B cell (primary cell): ENCODE results near the gene PXN. TPM values are rescaled to one million over a fixed set of nuclear protein-coding genes. Genes with fewer than 3 reads are reported as not detected.
A peak's percentile ranks its signal among the peaks of the same experiment; 100 is the strongest.

Experiments used
- ATAC-seq: fragments of 200-7000 bp; cut with Tn5 transposase; one replicate; pipeline ENCODE4 v1.10.0; 2021; ENCODE audit warnings: low read depth, mild to moderate bottlenecking, moderate number of reproducible peaks, moderate library complexity
- CTCF ChIA-PET: fragments of 350-600 bp; sonication (Branson Sonifier 250); formaldehyde crosslinking; loops from one replicate; lab custom pipeline; 2021; ENCODE audit warnings: antibody characterized with exemption, inconsistent platforms; lab: Charles Lee
- POLR2A ChIA-PET: fragments of 350-600 bp; sonication (Branson Sonifier 250); formaldehyde crosslinking; loops from one replicate; lab custom pipeline; 2021; ENCODE audit warnings: antibody characterized with exemption; lab: Charles Lee
- DNase-seq: peaks from one replicate; pipeline ENCODE4 v3.0.0; 2013
- H2AFZ ChIP-seq: 2 replicates; pipeline ENCODE4 v1.6.1; 2012; ENCODE audit warnings: mild to moderate bottlenecking, low read depth, low read length; ENCODE audit not compliant: insufficient read depth, poor library complexity, severe bottlenecking
- H3K27ac ChIP-seq, 2 donors: 1 replicate in 1 of 2; 2 replicates in 1 of 2; pipeline ENCODE4 v1.5.1; 2012 to 2013; ENCODE audit warnings: low read length in 2 of 2, mild to moderate bottlenecking in 2 of 2, moderate library complexity in 1 of 2
- H3K27me3 ChIP-seq, 4 experiments: fragments of 200-600 bp in 1 of 4; sonication (generic) in 1 of 4; replicated peaks in 1 of 4; 1 replicate in 2 of 4; 2 replicates in 2 of 4; pipeline versions ENCODE4 v1.6.1 to v1.7.0; 2013 to 2016; ENCODE audit warnings: low read length in 3 of 4, mild to moderate bottlenecking in 2 of 4, mixed read lengths in 1 of 4, moderate library complexity in 1 of 4; ENCODE audit not compliant: insufficient read depth in 4 of 4, control insufficient read depth in 3 of 4; ENCODE audit errors: control extremely low read depth in 1 of 4
- H3K36me3 ChIP-seq, 2 experiments: replicated peaks in 1 of 2; 1 replicate in 1 of 2; 2 replicates in 1 of 2; pipeline versions ENCODE4 v1.6.1 to v1.7.1; 2013; ENCODE audit warnings: low read length in 1 of 2; ENCODE audit not compliant: insufficient read depth in 2 of 2, control insufficient read depth in 1 of 2; ENCODE audit errors: control extremely low read depth in 1 of 2, extremely low read depth in 1 of 2
- H3K4me1 ChIP-seq, 2 donors: fragments of 200-600 bp in 1 of 2; sonication (generic) in 1 of 2; 1 replicate in 1 of 2; 2 replicates in 1 of 2; pipeline versions ENCODE4 v1.5.1 to v1.6.1; 2013 to 2017; ENCODE audit warnings: low read length in 2 of 2; ENCODE audit not compliant: control insufficient read depth in 2 of 2, insufficient read depth in 2 of 2
- H3K4me2 ChIP-seq: replicated peaks from 2 replicates; pipeline ENCODE3; 2012; ENCODE audit warnings: mild to moderate bottlenecking, low read depth, low read length; ENCODE audit not compliant: poor library complexity, severe bottlenecking
- H3K4me3 ChIP-seq, 5 experiments: fragments of 200-600 bp in 1 of 5; sonication (generic) in 1 of 5; 1 replicate in 3 of 5; 2 replicates in 2 of 5; pipeline versions ENCODE4 v1.5.1 to v1.7.0; 2011 to 2016; ENCODE audit warnings: low read length in 4 of 5, mild to moderate bottlenecking in 4 of 5, low read depth in 2 of 5, control low read depth in 1 of 5, moderate library complexity in 1 of 5; ENCODE audit not compliant: insufficient read depth in 1 of 5; ENCODE audit errors: control extremely low read depth in 1 of 5, extremely low read depth in 1 of 5
- H3K79me2 ChIP-seq: fragments of 200-600 bp; sonication (generic); one replicate; pipeline ENCODE4 v1.6.0; 2016; ENCODE audit warnings: low read length; ENCODE audit not compliant: control insufficient read depth, insufficient read depth
- H3K9ac ChIP-seq: fragments of 200-600 bp; sonication (generic); 2 replicates; pipeline ENCODE4 v1.6.1; 2017; ENCODE audit warnings: mild to moderate bottlenecking, low read length, moderate library complexity
- H3K9me3 ChIP-seq, 3 donors: one replicate each; pipeline versions ENCODE4 v1.6.1 to v1.7.1; 2013; ENCODE audit warnings: low read length in 2 of 3; ENCODE audit not compliant: control insufficient read depth in 2 of 3, insufficient read depth in 1 of 3; ENCODE audit errors: control extremely low read depth in 1 of 3
- H4K20me1 ChIP-seq: 2 replicates; pipeline ENCODE4 v1.6.0; 2012; ENCODE audit warnings: mild to moderate bottlenecking, low read length; ENCODE audit not compliant: insufficient read depth, control insufficient read depth, poor library complexity, severe bottlenecking
- H3K27ac Mint-ChIP-seq: one replicate; pipeline ENCODE4 v1.8.0; 2021; ENCODE audit warnings: mixed read lengths
- H3K27me3 Mint-ChIP-seq: one replicate; pipeline ENCODE4 v1.8.0; 2021; ENCODE audit warnings: mixed read lengths
- H3K4me1 Mint-ChIP-seq: one replicate; pipeline ENCODE4 v1.8.0; 2021; ENCODE audit warnings: mixed read lengths
- H3K4me3 Mint-ChIP-seq: one replicate; pipeline ENCODE4 v1.8.0; 2021; ENCODE audit warnings: mixed read lengths
- H3K9me3 Mint-ChIP-seq: one replicate; pipeline ENCODE4 v1.8.0; 2022; ENCODE audit warnings: mixed read lengths; ENCODE audit not compliant: insufficient read depth
- EZH2 ChIP-seq: IDR thresholded peaks from 2 replicates; pipeline ENCODE4 v1.6.1; 2012; ENCODE audit warnings: borderline replicate concordance, low read depth, mild to moderate bottlenecking, moderate library complexity, low read length; ENCODE audit not compliant: insufficient read depth, poor library complexity, severe bottlenecking
- WGBS: methylation state at CpG from one replicate; pipeline ENCODE4 v1.1.5; 2013; ENCODE audit warnings: missing lambda C conversion rate; ENCODE audit not compliant: insufficient coverage; 5-methylcytosine and 5-hydroxymethylcytosine counted together
- intact Hi-C: fragments of 100-400 bp; cut with micrococcal nuclease; formaldehyde crosslinking; loops from one replicate; pipeline ENCODE4 v1.10.0; 2022
- polyA plus RNA-seq: library from polyadenylated mRNA; depleted of rRNA; stranded (reverse); fragments of >200 nt; gene quantifications from 2 replicates; pipeline ENCODE4 v1.2.3, GENCODE V29; 2012
- total RNA-seq, 2 donors: library from RNA; stranded (reverse); fragments of 120-200 nt in 1 of 2; gene quantifications; 1 replicate in 1 of 2; 2 replicates in 1 of 2; pipeline versions ENCODE4 v1.2.3 to v1.2.4, GENCODE V29; 2013 to 2022
- TF ChIP-seq, protein P1 (sequence below): fragments of 200-600 bp; IDR thresholded peaks from one replicate; pipeline ENCODE4 v1.8.0; 2022; ENCODE audit warnings: antibody characterized with exemption, mild to moderate bottlenecking

The PXN gene
- total and polyA plus RNA-seq, 2 donors (not counting 1 experiment from before 2014, with no cell fraction given) = 2.0 to 3.1 TPM

DNA sequence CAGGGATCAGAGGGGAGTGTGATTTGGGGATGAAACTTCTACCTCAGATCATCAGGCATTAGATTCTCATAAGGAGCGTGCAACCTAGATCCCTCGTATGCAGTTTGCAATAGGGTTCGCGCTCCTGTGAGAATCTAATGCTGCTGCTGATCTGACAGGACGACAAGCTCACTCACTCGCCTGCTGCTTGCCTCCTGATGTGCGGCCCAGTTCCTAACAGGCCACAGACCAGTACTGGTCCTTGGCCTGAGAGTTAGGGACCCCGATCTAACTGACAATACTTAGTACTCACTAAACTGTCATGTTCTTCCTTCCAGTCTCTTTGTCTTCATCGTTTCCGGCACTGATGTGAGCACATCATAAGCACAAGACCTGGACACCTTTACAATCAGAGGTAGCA is 59.3 kb downstream of the PXN start:
- peaks cover 4 to 6% of the 10 kb centered on the region in 2 donors for H3K4me1 ChIP-seq
- Mint-ChIP-seq H3K27me3 (no peaks in the 10 kb centered on the region), H3K4me3 (no peak overlapping the region), H3K9me3 (no peaks in the 10 kb centered on the region), H3K4me1 (peaks cover 2% of the 10 kb centered on the region), H3K27ac (peak overlapping the region; percentile 4)
- ChIA-PET POLR2A (no interaction called here), CTCF (interaction anchor here (1.6 kb wide), 1 partner anchor 22 kb away, joined by 6 read pairs; no protein-coding TSS in a partner anchor)
- H3K4me2 ChIP-seq = no peak overlapping the region
- ATAC-seq = no peak
- intact Hi-C loops = no loop called here
- no peak overlapping the region for H2AFZ ChIP-seq
- no peak for DNase-seq
- no peaks in the 10 kb centered on the region for H4K20me1 ChIP-seq
- no peak overlapping the region for H3K27ac ChIP-seq
- TF ChIP-seq EZH2 = no peak
- TF ChIP-seq, protein P1, sequence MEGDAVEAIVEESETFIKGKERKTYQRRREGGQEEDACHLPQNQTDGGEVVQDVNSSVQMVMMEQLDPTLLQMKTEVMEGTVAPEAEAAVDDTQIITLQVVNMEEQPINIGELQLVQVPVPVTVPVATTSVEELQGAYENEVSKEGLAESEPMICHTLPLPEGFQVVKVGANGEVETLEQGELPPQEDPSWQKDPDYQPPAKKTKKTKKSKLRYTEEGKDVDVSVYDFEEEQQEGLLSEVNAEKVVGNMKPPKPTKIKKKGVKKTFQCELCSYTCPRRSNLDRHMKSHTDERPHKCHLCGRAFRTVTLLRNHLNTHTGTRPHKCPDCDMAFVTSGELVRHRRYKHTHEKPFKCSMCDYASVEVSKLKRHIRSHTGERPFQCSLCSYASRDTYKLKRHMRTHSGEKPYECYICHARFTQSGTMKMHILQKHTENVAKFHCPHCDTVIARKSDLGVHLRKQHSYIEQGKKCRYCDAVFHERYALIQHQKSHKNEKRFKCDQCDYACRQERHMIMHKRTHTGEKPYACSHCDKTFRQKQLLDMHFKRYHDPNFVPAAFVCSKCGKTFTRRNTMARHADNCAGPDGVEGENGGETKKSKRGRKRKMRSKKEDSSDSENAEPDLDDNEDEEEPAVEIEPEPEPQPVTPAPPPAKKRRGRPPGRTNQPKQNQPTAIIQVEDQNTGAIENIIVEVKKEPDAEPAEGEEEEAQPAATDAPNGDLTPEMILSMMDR = no peak
- H3K79me2 ChIP-seq = no peaks in the 10 kb centered on the region
- no peaks in the 10 kb centered on the region for H3K27me3 ChIP-seq
- H3K4me3 ChIP-seq = no peak overlapping the region
- peaks cover 0 to 11% of the 10 kb centered on the region in 2 experiments for H3K36me3 ChIP-seq
- WGBS = 98% methylated on average over 10 of the region's 10 CpGs
- no peak overlapping the region for H3K9ac ChIP-seq
- no peaks in the 10 kb centered on the region for H3K9me3 ChIP-seq

DNA sequence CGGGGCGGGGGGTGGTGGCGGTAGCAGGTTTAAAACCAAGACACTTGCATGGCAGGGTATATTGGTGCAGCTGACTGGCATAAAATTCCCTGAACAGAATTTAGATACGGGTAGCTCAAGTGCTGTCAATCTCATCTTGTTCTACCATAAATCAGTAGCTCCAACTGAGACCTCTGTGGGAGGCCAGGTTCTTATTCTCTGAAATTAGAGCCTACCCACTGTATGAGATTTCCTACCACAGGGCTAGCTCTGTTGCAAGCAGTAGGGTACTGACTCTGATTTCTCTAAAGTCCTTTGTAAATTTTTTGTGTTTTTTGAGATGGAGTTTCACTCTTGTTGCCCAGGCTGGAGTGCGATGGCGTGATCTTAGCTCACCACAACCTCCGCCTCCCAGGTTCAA is 61.4 kb downstream of the PXN start:
- H3K27ac Mint-ChIP-seq = no peak overlapping the region
- no peaks in the 10 kb centered on the region for H3K27me3 Mint-ChIP-seq
- TF ChIP-seq, protein P1 = no peak
- TF ChIP-seq EZH2 = no peak
- peaks cover 16 to 19% of the 10 kb centered on the region in 2 donors for H3K4me1 ChIP-seq
- H3K27me3 ChIP-seq = no peaks in the 10 kb centered on the region
- POLR2A ChIA-PET = interaction anchor here (0.6 kb wide), 2 partner anchors 105 to 1482 kb away, joined by 3 to 4 read pairs; no protein-coding TSS in a partner anchor
- intact Hi-C loops = no loop called here
- peaks cover 0 to 2% of the 10 kb centered on the region in 2 experiments for H3K36me3 ChIP-seq
- peaks cover 18% of the 10 kb centered on the region for H3K79me2 ChIP-seq
- no peak overlapping the region for H2AFZ ChIP-seq
- no peak for DNase-seq
- H3K4me1 Mint-ChIP-seq = peaks cover 15% of the 10 kb centered on the region
- H3K4me3 ChIP-seq = no peak overlapping the region
- ATAC-seq = no peak
- no peak overlapping the region for H3K27ac ChIP-seq
- no peak overlapping the region for H3K4me3 Mint-ChIP-seq
- CTCF ChIA-PET = interaction anchor here (0.7 to 1.4 kb wide), 2 partner anchors 24 to 117 kb away, joined by 4 to 5 read pairs; no protein-coding TSS in a partner anchor
- H3K9me3 Mint-ChIP-seq = no peaks in the 10 kb centered on the region
- 100% methylated on average over 5 of the region's 7 CpGs for WGBS
- no peaks in the 10 kb centered on the region for H3K9me3 ChIP-seq
- no peak overlapping the region for H3K4me2 ChIP-seq
- no peak overlapping the region for H3K9ac ChIP-seq
- peaks cover 16% of the 10 kb centered on the region for H4K20me1 ChIP-seq
